Transverse colon (tissue), 4 donors: Measurements from ENCODE around the gene GJA5. TPM values are rescaled to one million over a fixed set of nuclear protein-coding genes. Genes with fewer than 3 reads are reported as not detected.

Experiments
- DNase-seq: peaks from one replicate; pipeline ENCODE4 v3.0.0-alpha.2; 2019
- H3K27ac ChIP-seq, 4 donors: fragments of 200-600 bp; sonication (generic); 2 replicates each; pipeline ENCODE4 v1.5.1; 2016 to 2018; ENCODE audit warnings: inconsistent platforms in 4 of 4
- H3K27me3 ChIP-seq: fragments of 200-600 bp; sonication (generic); 2 replicates; pipeline ENCODE4 v1.5.1; 2017; ENCODE audit warnings: inconsistent platforms
- H3K36me3 ChIP-seq, 4 donors: fragments of 200-600 bp; sonication (generic); 2 replicates each; pipeline ENCODE4 v1.5.1; 2017 to 2019; ENCODE audit warnings: inconsistent platforms in 4 of 4
- H3K4me1 ChIP-seq, 4 donors: fragments of 200-600 bp; sonication (generic); 2 replicates each; pipeline ENCODE4 v1.5.1; 2017 to 2020; ENCODE audit warnings: inconsistent platforms in 4 of 4
- H3K4me3 ChIP-seq, 4 donors: fragments of 200-600 bp; sonication (generic); 1 replicate in 1 of 4; 2 replicates in 3 of 4; pipeline versions ENCODE4 v1.5.1 to v1.6.1; 2017 to 2019; ENCODE audit warnings: inconsistent platforms in 4 of 4
- H3K9me3 ChIP-seq, 2 donors: fragments of 200-600 bp; sonication (generic); 2 replicates each; pipeline ENCODE4 v1.5.1; 2017 to 2019; ENCODE audit warnings: inconsistent platforms in 2 of 2
- CTCF ChIP-seq, 5 experiments: fragments of 200-600 bp in 3 of 5; fragments of 450-650 bp in 2 of 5; sonication (generic) in 3 of 5; IDR thresholded peaks; 1 replicate in 2 of 5; 2 replicates in 3 of 5; pipeline ENCODE4 v1.5.1; 2016 to 2017; ENCODE audit warnings: antibody characterized with exemption in 5 of 5, inconsistent platforms in 3 of 5, mild to moderate bottlenecking in 2 of 5, moderate library complexity in 1 of 5
- EP300 ChIP-seq: sonication (generic); formaldehyde crosslinking; IDR thresholded peaks from one replicate; pipeline ENCODE4 v1.6.1; 2017; ENCODE audit warnings: antibody characterized with exemption, low read depth
- POLR2A ChIP-seq: fragments of 450-650 bp; IDR thresholded peaks from one replicate; pipeline ENCODE4 v1.6.1; 2016; ENCODE audit warnings: antibody characterized with exemption, mild to moderate bottlenecking, moderate library complexity
- POLR2AphosphoS5 ChIP-seq, 3 donors: sonication (generic); formaldehyde crosslinking; IDR thresholded peaks; one replicate each; pipeline ENCODE4 v1.6.1; 2016; ENCODE audit warnings: antibody characterized with exemption in 3 of 3
- WGBS, 2 donors: methylation state at CpG; one replicate each; pipeline ENCODE4 v1.1.5; 2018; ENCODE audit warnings: low coverage in 1 of 2; 5-methylcytosine and 5-hydroxymethylcytosine counted together
- in situ Hi-C, 4 donors: fragments of 200-750 bp; cut with MboI; loops; one replicate each; pipeline versions ENCODE4 v1.15.0 to v1.15.1; 2017; ENCODE audit warnings: low sequenced_read_pairs in 3 of 4, low pct_ligation_motif_present in 1 of 4, low pct_unique_long_range_greater_than_20kb in 1 of 4
- intact Hi-C: fragments of 100-400 bp; cut with DNase I; formaldehyde crosslinking; loops from one replicate; pipeline ENCODE4 v1.15.1; 2023; ENCODE audit warnings: low total_unique reads
- total RNA-seq, 4 donors: library from RNA; depleted of rRNA; stranded (reverse); fragments of >200 nt; gene quantifications; one replicate each; pipeline ENCODE4 v1.1.0, GENCODE V29; 2016

GJA5 gene
- total RNA-seq, 4 donors from 2014 or later: 0.75 to 119 (median 1.6) TPM

- WGBS, 2 donors: 48 to 83% methylated on average over 1 to 3 of the region's 3 CpGs
- intact Hi-C loops (no loop called here), in situ Hi-C loops (no loop called here)
- DNase-seq: no peak
- H3K27me3 ChIP-seq: no peaks in the 10 kb centered on the region
- H3K36me3 ChIP-seq: no peaks in the 10 kb centered on the region
- TF ChIP-seq POLR2AphosphoS5 (IDR thresholded peaks at IDR 0.05) (no peak), CTCF (IDR thresholded peaks at IDR 0.05) (no peak), POLR2A (no peak), EP300 (no peak)
- H3K4me3 ChIP-seq: no peak overlapping the region
- H3K9me3 ChIP-seq: no peaks in the 10 kb centered on the region
- H3K4me1 ChIP-seq: no peaks in the 10 kb centered on the region
- H3K27ac ChIP-seq: no peak overlapping the region
Measured at GRCh38 chr1:147748676-147749350, 11.6 kb downstream of the GJA5 start.

GRCh38 chr1:147747966-147748365 is 12.4 kb downstream of the GJA5 start:
- Histone ChIP-seq H3K4me3 (no peak overlapping the region), H3K36me3 (no peaks in the 10 kb centered on the region), H3K9me3 (no peaks in the 10 kb centered on the region), H3K4me1 (no peaks in the 10 kb centered on the region), H3K27ac (no peak overlapping the region), H3K27me3 (no peaks in the 10 kb centered on the region)
- in situ Hi-C loops (no loop called here), intact Hi-C loops (no loop called here)
- TF ChIP-seq CTCF (IDR thresholded peaks at IDR 0.05) (no peak), POLR2A (no peak), EP300 (no peak), POLR2AphosphoS5 (IDR thresholded peaks at IDR 0.05) (no peak)
- no peak for DNase-seq

GRCh38 chr1:147745271-147745670 is 15.1 kb downstream of the GJA5 start:
- H3K36me3 ChIP-seq: no peaks in the 10 kb centered on the region
- no peak for DNase-seq
- no peaks in the 10 kb centered on the region for H3K9me3 ChIP-seq
- in situ Hi-C loops: no loop called here
- H3K27ac ChIP-seq: no peak overlapping the region
- intact Hi-C loops: no loop called here
- H3K4me3 ChIP-seq: no peak overlapping the region
- 82 to 100% methylated on average over 2 to 4 of the region's 4 CpGs for WGBS, 2 donors
- no peaks in the 10 kb centered on the region for H3K4me1 ChIP-seq
- TF ChIP-seq POLR2A (no peak), POLR2AphosphoS5 (IDR thresholded peaks at IDR 0.05) (no peak), CTCF (IDR thresholded peaks at IDR 0.05) (no peak), EP300 (no peak)
- no peaks in the 10 kb centered on the region for H3K27me3 ChIP-seq

- Histone ChIP-seq H3K27ac (no peak overlapping the region), H3K4me3 (no peak overlapping the region), H3K4me1 (no peaks in the 10 kb centered on the region), H3K9me3 (no peaks in the 10 kb centered on the region), H3K27me3 (no peaks in the 10 kb centered on the region), H3K36me3 (no peaks in the 10 kb centered on the region)
- TF ChIP-seq POLR2AphosphoS5 (IDR thresholded peaks at IDR 0.05) (no peak), EP300 (no peak), CTCF (IDR thresholded peaks at IDR 0.05) (no peak), POLR2A (no peak)
- WGBS, 2 donors: 85% methylated on average over 1 of the region's 1 CpG; no CpG with 5 or more reads in 1 of the 2 donors
- intact Hi-C loops (no loop called here), in situ Hi-C loops (no loop called here)
- DNase-seq: no peak
Measured at GRCh38 chr1:147741065-147741464, 19.3 kb downstream of the GJA5 start.
